Stimulated activated CD8-positive, alpha-beta memory T cell treated with anti-CD3 and anti-CD28 coated beads, Interleukin-15, amount 100 ng/mL, for 48 hours (primary cell): ENCODE data around the gene METRNL.
"Not testable (repeated sequence)": the region's sequence is repeated elsewhere in the genome, so short reads cannot be mapped to it uniquely, and the experiment has no call there.

ENCODE experiments used
- DNase-seq, 2 donors: peaks; one replicate each; pipeline ENCODE4 v3.0.0-alpha.2; 2020; ENCODE audit warnings: low read depth in 2 of 2

Gene METRNL

GRCh38 chr17:83079352-83079747 lies at the start of gene METRNL:
Gene METRNL (plus strand): TSS chr17:83079609. CDS start chr17:83079816, 207 bp downstream.
- DNase-seq: peak; percentile 59 to 62

GRCh38 chr17:83030432-83030831 lies 49.0 kb upstream of the METRNL start:
- DNase-seq: no peak

GRCh38 chr17:83031321-83031945 lies 48.0 kb upstream of the METRNL start:
- no peak for DNase-seq

- DNase-seq: not testable (repeated sequence)
These were observed 47.4 kb upstream of the METRNL start for GRCh38 chr17:83031946-83032451.

GRCh38 chr17:83032781-83033180 lies 46.6 kb upstream of the METRNL start:
- DNase-seq: no peak

- DNase-seq: no peak
These were observed 44.9 kb upstream of the METRNL start for GRCh38 chr17:83034525-83034924.

GRCh38 chr17:83035722-83036121 lies 43.7 kb upstream of the METRNL start:
- DNase-seq: no peak

GRCh38 chr17:83036193-83036592 lies 43.2 kb upstream of the METRNL start:
- DNase-seq: no peak

GRCh38 chr17:83036666-83037065 lies 42.7 kb upstream of the METRNL start:
- no peak for DNase-seq

GRCh38 chr17:83037084-83037873 lies 42.1 kb upstream of the METRNL start:
- no peak for DNase-seq

- no peak for DNase-seq
These were observed 41.6 kb upstream of the METRNL start for GRCh38 chr17:83037874-83038165.

GRCh38 chr17:83038983-83039382 lies 40.4 kb upstream of the METRNL start:
- not testable (repeated sequence) for DNase-seq

- no peak for DNase-seq
These were observed 38.1 kb upstream of the METRNL start for GRCh38 chr17:83041305-83041704.

GRCh38 chr17:83042522-83043158 lies 36.8 kb upstream of the METRNL start:
- no peak for DNase-seq

GRCh38 chr17:83044479-83044878 lies 34.9 kb upstream of the METRNL start:
- not testable (repeated sequence) for DNase-seq

- DNase-seq: no peak
These were observed 32.8 kb upstream of the METRNL start for GRCh38 chr17:83046448-83047181.

GRCh38 chr17:83047182-83047478 lies 32.3 kb upstream of the METRNL start:
- DNase-seq: no peak

GRCh38 chr17:83047818-83048475 lies 31.5 kb upstream of the METRNL start:
- DNase-seq: not testable (repeated sequence)

- DNase-seq: no peak
These were observed 28.6 kb upstream of the METRNL start for GRCh38 chr17:83050651-83051395.

- peak; percentile 98 for DNase-seq
These were observed 27.8 kb upstream of the METRNL start for GRCh38 chr17:83051396-83052240.
